CD4-positive, alpha-beta T cell treated with Interleukin-6 at 100 ng/mL for 8 hours (primary cell): ENCODE results near the gene SLC28A2.
A peak's percentile ranks its signal among the peaks of the same experiment; 100 is the strongest.
"Not testable (repeated sequence)": the region's sequence is repeated elsewhere in the genome, so short reads cannot be mapped to it uniquely, and the experiment has no call there.

Experiments
- DNase-seq: peaks from one replicate; pipeline ENCODE4 v3.0.0-alpha.2; 2020; ENCODE audit warnings: mixed read lengths, low spot score

The SLC28A2 gene

GRCh38 chr15:45251888-45252287, at the start of gene SLC28A2:
Gene SLC28A2, plus strand, starts transcription at chr15:45252234. Its CDS starts 982 bp downstream, at chr15:45253216.
- no peak for DNase-seq

GRCh38 chr15:45203182-45203581, 48.9 kb upstream of the SLC28A2 start:
- no peak for DNase-seq

GRCh38 chr15:45205192-45205591, 46.8 kb upstream of the SLC28A2 start:
- DNase-seq = peak; percentile 49

- no peak for DNase-seq
Observed at GRCh38 chr15:45212493-45212892, 39.5 kb upstream of the SLC28A2 start.

- DNase-seq = no peak
Observed at GRCh38 chr15:45221053-45221599, 30.9 kb upstream of the SLC28A2 start.

- no peak for DNase-seq
Observed at GRCh38 chr15:45221967-45222366, 30.1 kb upstream of the SLC28A2 start.

GRCh38 chr15:45224621-45225217, 27.3 kb upstream of the SLC28A2 start:
- no peak for DNase-seq

- DNase-seq = no peak
Observed at GRCh38 chr15:45225506-45226273, 26.3 kb upstream of the SLC28A2 start.

GRCh38 chr15:45228931-45229330, 23.1 kb upstream of the SLC28A2 start:
- no peak for DNase-seq

GRCh38 chr15:45230245-45230965, 21.6 kb upstream of the SLC28A2 start:
- no peak for DNase-seq

GRCh38 chr15:45231132-45231531, 20.9 kb upstream of the SLC28A2 start:
- DNase-seq = no peak

GRCh38 chr15:45231864-45232562, 20.0 kb upstream of the SLC28A2 start:
- DNase-seq = no peak

GRCh38 chr15:45234562-45235235, 17.3 kb upstream of the SLC28A2 start:
- no peak for DNase-seq

GRCh38 chr15:45236806-45237205, 15.2 kb upstream of the SLC28A2 start:
- not testable (repeated sequence) for DNase-seq

GRCh38 chr15:45242289-45242688, 9.7 kb upstream of the SLC28A2 start:
- DNase-seq = no peak

- DNase-seq = no peak
Observed at GRCh38 chr15:45249125-45249780, 2.8 kb upstream of the SLC28A2 start.

GRCh38 chr15:45253330-45253729, 1.3 kb downstream of the SLC28A2 start:
- no peak for DNase-seq

GRCh38 chr15:45254405-45254804, 2.4 kb downstream of the SLC28A2 start:
- no peak for DNase-seq

GRCh38 chr15:45254824-45255223, 2.8 kb downstream of the SLC28A2 start:
- DNase-seq = not testable (repeated sequence)

GRCh38 chr15:45259796-45260195, 7.8 kb downstream of the SLC28A2 start:
- no peak for DNase-seq

- no peak for DNase-seq
Observed at GRCh38 chr15:45262906-45263461, 10.9 kb downstream of the SLC28A2 start.
